ENCODE data around the gene SS18.

Gene SS18

GRCh38 chr18:25992566-25992965, 97.8 kb downstream of the SS18 start:
- no peak for DNase-seq

- DNase-seq = no peak
Measured at GRCh38 chr18:25990473-25990872, 99.9 kb downstream of the SS18 start.

DNA sequence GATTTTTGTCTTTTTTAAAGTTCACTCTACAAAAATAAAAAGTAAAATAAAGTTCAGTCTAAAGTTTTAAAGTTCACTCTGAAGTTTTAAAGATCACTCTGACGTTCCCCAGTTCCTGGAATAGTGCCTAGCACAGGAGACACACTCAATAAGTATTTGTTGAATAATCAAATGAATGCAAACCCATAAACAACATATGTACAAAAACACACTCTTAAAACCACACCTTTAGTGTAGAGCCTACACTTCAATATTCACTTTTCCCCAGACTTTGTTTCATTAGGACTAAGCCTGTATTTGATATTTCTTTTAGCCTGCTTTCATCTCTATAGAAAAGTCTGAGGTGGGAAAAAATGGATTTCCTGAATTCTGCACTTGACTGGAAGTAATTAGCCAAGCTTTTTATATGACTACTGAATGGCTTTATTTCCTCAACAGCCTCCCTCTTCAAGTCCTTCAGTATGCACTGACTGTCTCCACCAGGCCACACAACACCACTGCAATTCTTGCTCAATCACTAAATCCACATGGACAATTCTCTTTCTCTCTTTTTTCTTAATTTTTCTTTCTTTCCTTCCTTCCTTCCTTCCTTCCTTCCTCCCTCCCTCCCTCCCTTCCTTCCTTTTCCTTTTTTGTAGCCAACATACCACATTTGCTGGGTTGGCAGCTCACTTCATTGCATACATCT, 104.6 kb downstream of the SS18 start:
- no peak for DNase-seq

- DNase-seq = no peak
Measured at GRCh38 chr18:25983730-25984129, 106.7 kb downstream of the SS18 start.

- no peak for DNase-seq
Measured at GRCh38 chr18:25982961-25983360, 107.5 kb downstream of the SS18 start.

GRCh38 chr18:25982153-25982552, 108.3 kb downstream of the SS18 start:
- no peak for DNase-seq

GRCh38 chr18:25979369-25980040, 110.9 kb downstream of the SS18 start:
- DNase-seq = no peak

GRCh38 chr18:25976554-25976953, 113.9 kb downstream of the SS18 start:
- DNase-seq = no peak

- DNase-seq = no peak
Measured at GRCh38 chr18:25974630-25975077, 115.8 kb downstream of the SS18 start.

Measured in stimulated activated CD4-positive, alpha-beta T cell treated with anti-CD3 and anti-CD28 coated beads, Interleukin-4, amount 100 ng/mL, for 24 hours (primary cell).